Fibroblast of skin of abdomen (primary cell): ENCODE measurements around the gene AKT3.

Source experiments
- DNase-seq: peaks from one replicate; pipeline ENCODE4 v3.0.0-alpha.2; 2013

Gene AKT3

GRCh38 chr1:243505986-243506689 lies 343.9 kb downstream of the AKT3 start:
- no peak for DNase-seq

- no peak for DNase-seq
Measured at GRCh38 chr1:243503155-243503554, 346.9 kb downstream of the AKT3 start.

GRCh38 chr1:243501002-243501401 lies 349.0 kb downstream of the AKT3 start:
- DNase-seq, result peak; percentile 82

- no peak for DNase-seq
Measured at GRCh38 chr1:243500512-243500911, 349.5 kb downstream of the AKT3 start.

GRCh38 chr1:243499711-243500110 lies 350.3 kb downstream of the AKT3 start:
- no peak for DNase-seq

- no peak for DNase-seq
Measured at GRCh38 chr1:243499248-243499647, 350.8 kb downstream of the AKT3 start.

- DNase-seq, result no peak
Measured at GRCh38 chr1:243497939-243498681, 351.9 kb downstream of the AKT3 start.

- no peak for DNase-seq
Measured at GRCh38 chr1:243496806-243497205, 353.2 kb downstream of the AKT3 start.

- no peak for DNase-seq
Measured at GRCh38 chr1:243496187-243496646, 353.8 kb downstream of the AKT3 start.

GRCh38 chr1:243495442-243496186 lies 354.4 kb downstream of the AKT3 start:
- peak; percentile 47 for DNase-seq

- DNase-seq, result no peak
Measured at GRCh38 chr1:243494741-243495431, 355.2 kb downstream of the AKT3 start.

GRCh38 chr1:243493156-243494129 lies 356.6 kb downstream of the AKT3 start:
- no peak for DNase-seq

- DNase-seq, result peak; percentile 75
Measured at GRCh38 chr1:243490748-243491686, 359.0 kb downstream of the AKT3 start.

- DNase-seq, result no peak
Measured at GRCh38 chr1:243489681-243490546, 360.1 kb downstream of the AKT3 start.

- DNase-seq, result no peak
Measured at GRCh38 chr1:243489158-243489527, 360.9 kb downstream of the AKT3 start.

- DNase-seq, result no peak
Measured at GRCh38 chr1:243488459-243489157, 361.4 kb downstream of the AKT3 start.

- no peak for DNase-seq
Measured at GRCh38 chr1:243487649-243488227, 362.3 kb downstream of the AKT3 start.

- DNase-seq, result no peak
Measured at GRCh38 chr1:243487036-243487648, 362.9 kb downstream of the AKT3 start.
